ENCODE results near the gene MUS81.

The MUS81 gene

GRCh38 chr11:65849366-65849765 is 10.9 kb upstream of the MUS81 start:
- DNase-seq = no peak

GRCh38 chr11:65849771-65850216 is 10.4 kb upstream of the MUS81 start:
- no peak for DNase-seq

GRCh38 chr11:65850217-65851082 is 9.8 kb upstream of the MUS81 start:
- no peak for DNase-seq

DNA sequence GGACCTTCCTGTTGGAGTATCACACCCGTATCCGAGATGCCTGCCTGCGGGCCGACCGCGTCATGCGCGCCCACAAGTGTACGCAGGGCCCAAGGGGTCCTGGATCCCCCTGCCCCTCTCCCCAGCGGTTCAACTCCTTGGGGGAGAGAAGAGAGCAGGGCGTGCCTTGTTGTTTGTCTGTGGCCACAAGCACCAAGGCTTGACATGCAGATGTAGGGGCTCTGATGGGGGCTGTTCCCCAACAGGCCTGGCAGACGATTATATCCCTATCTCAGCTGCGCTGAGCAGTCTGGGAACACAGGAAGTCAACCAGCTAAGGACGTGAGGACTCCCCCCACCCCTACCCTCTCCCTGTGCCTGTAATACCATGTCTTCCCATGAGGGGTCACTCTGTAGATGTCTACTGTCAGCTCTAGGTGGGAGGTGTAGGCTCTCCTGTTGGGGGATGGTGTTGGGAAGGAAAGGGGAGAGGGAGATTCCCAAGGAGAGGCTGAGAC is 9.1 kb upstream of the MUS81 start:
- no peak for DNase-seq

- no peak for DNase-seq
Observed at GRCh38 chr11:65851811-65852507, 8.3 kb upstream of the MUS81 start.

DNA sequence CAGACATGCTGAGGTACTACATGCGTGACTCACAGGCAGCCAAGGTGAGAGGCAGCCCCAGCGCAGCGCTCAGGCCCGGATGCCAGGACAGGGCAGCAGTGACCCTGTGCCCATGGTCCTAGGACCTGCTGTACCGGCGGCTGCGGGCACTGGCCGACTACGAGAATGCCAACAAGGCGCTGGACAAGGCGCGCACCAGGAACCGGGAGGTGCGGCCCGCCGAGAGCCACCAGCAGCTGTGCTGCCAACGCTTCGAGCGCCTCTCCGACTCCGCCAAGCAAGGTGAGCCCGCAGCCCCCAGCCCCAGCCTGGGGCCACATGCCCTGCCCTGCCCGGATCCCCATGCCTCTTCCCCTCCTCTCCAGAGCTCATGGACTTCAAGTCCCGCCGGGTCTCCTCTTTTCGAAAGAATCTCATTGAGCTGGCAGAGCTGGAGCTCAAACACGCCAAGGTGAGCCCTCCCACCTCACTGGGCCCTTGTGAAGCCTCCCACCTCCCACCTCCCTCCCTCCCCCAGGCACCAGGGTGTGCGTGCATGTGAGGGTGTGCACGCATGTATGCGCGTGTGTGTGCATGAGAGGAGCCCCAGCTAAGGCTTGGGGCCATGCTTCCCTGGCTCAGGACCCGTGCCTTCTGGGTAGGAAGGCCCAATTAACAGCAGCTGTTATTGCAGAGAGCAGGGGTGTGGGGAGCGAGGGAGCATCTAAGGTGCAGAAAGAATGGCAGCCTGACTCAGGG is 7.6 kb upstream of the MUS81 start:
- DNase-seq = no peak

DNA sequence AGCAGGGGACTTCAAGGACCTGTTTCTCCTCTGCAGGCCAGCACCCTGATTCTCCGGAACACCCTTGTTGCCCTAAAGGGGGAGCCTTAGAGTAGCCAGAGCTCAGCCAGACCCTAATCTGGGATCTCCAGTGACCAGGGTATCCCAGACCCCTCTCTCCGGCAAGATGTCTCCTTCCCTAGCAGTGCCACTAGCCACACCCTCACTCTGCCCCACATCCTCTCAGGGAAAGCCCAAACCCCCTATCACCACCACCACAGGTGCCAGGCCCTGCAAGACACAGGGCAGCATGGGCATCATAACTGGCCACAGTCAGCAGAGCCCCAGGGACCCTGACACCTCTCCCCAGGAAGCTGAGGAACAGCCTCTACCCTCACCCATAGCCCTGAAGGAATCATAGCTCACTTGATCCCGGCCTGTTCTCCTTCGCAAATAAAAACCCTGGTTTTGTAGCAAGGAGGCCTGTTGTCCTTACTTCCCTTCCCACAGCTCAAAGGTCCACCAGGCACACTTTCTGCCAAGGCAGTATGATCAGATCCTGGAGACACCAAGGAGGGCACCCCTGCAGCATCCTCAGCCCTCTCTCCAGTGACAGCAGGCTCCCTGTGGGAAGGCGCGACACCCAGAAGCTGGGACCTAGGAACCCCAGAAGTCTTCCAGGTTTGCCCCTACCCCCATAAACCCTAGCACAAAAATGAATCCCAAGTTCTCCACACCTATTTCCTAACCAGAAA is 6.8 kb upstream of the MUS81 start:
- DNase-seq = no peak

DNA sequence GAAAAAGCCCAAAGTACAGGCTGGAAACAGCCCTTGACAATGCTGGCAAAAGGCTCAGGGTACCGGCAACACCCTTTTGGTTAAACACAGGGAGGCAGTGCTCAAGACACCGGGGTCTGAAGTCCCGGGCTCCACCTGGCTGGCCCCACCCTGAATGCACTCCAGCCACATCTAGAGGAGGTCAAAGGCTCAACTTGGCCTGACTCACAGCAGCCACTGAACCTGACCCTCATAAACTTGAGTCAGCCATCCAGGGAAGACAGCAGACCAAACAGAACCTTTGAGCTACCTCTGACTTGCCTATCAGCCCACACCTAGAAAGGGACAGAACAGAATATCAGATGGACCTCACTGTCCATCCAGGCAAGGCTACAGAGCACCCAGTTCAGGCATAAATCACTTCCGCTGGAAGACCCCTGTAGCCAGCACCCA is 6.1 kb upstream of the MUS81 start:
- no peak for DNase-seq

- DNase-seq = no peak
Observed at GRCh38 chr11:65854852-65855837, 5.1 kb upstream of the MUS81 start.

GRCh38 chr11:65855927-65856363 is 4.3 kb upstream of the MUS81 start:
- no peak for DNase-seq

- no peak for DNase-seq
Observed at GRCh38 chr11:65856689-65857499, 3.3 kb upstream of the MUS81 start.

DNA sequence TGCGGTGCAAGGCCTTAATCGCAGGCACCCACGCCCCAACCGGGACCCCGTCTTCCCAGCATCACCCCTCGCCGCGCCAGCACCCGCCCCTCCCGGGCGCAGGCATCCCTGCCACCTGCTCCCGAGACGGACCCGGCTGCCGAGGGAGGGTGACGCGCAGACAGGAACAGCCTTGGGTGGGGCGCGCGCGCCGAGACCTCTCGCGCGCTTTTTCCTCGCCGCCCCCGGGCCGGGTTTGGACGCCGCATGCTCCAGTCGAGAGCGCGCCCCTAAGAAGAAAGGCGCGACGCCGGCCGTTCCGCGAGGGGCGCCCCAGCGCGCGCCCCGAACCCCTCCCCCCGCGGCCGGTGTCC is 2.8 kb upstream of the MUS81 start:
- no peak for DNase-seq

DNA sequence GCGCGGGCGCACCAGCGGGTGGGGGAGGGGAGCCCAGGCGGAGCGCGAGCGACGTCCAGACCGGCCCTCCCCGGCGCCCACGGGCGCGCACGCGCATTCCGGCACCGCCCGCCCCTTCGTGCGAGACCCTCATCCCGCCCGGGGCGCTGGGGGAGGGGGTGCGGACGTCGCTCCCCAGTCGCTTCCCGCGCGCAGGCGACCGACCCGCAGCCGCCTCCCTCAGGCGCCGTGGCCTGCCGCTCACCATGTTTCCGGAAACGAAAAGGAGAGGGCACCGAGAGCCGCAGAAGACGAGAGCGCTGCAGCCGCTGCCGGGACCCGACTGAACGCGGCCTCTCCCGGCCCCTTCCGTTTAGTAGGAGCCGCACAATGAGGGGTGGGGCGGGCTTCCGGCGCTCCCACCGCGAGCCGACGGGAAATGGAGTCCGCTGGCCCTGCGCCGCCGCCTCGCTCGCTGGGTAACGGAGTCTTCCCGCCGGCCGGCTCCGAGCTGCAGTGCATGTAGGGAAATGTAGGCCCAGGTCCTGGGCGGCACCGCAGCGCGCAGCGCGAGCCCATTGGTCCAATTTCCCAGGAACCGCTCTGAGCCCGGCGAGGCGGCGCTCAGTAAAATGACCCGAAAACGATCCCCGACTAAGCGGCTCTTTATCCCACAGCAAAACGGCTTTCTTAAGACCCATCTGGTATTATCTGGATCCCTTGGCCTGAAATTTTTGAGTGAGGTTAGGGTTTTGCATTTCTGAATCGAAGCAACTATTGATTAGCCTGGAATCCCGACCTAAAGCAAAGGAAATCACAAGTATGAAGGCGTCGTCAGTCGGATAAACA is 2.2 kb upstream of the MUS81 start, which contains the start of gene CFL1:
TSS of gene CFL1 (minus strand) at position 328 of the 828 bp plus-strand sequence. CDS start at position 247, 81 bp downstream.
- DNase-seq = peak; percentile 78

DNA sequence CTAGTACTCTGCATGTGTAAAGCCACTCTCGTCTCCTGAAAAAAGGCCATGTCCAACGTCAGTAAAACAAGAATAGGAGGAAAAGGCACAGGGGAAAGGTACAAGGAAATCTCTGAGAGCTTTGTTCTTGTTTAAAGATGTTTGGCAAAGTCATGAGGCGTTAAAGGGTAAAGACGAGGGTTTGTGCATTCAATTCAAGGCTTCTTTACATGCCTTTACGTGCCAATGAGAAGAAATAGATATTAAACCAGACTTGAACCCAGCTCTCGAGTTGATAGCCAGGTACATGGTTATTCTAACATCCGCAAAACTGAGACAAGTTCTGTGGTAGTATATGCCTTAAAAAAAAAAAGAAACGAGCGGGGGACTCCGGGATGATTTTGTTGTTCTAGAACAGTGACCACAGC is 1.5 kb upstream of the MUS81 start:
- DNase-seq = no peak

GRCh38 chr11:65859095-65859811 is 980 bp upstream of the MUS81 start:
- DNase-seq = peak; percentile 68

DNA sequence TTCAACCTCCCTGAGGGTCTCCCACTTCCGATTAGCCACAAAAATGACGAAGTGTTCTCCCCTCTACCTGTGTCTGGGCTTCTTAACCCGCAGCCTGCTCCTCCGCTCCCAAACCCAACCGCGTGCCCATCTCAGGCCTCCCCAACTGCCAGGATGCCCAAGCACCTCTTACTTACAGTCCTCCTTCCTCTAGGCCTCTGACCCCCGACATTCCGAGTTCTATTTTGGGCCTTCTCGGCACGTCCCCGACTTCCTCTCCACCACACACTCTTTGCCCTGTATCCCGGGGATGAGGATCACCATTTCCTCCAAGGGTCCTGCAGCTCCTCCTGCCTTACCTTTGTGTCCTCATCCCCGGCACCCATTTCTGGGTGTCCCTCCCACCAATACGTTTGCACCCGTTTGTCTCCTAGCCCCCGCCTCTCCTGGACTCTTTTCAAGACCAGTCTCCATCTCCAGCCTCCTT is 388 bp upstream of the MUS81 start:
- DNase-seq = no peak

DNA sequence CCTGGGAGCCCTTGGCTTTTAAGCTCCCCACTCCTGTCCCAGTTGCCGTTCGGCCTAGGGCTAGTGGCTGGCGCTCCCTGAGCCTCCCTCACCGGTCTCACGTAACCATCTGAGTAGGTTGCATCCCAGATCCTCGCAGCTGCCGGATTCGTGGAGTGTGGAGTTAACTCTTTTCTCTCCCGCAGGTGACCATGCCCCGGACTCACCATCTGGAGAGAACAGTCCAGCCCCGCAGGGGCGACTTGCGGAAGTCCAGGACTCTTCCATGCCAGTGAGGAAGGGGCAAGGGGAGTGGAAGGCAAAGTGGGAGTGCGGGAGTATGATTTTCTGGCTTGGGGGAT is 902 bp downstream of the MUS81 start:
- DNase-seq = no peak

- no peak for DNase-seq
Observed at GRCh38 chr11:65861533-65862183, 1.4 kb downstream of the MUS81 start.

Measured in NCI-H187 treated with DMSO at 0.1 percent for 48 hours (cell line).